Medulla oblongata (tissue), 1 donor: ENCODE measurements around the gene GABBR2.

Experiments used
- DNase-seq: peaks from one replicate; pipeline ENCODE4 v3.0.0-alpha.2; 2015; ENCODE audit errors: extremely low spot score

GABBR2 gene

DNA sequence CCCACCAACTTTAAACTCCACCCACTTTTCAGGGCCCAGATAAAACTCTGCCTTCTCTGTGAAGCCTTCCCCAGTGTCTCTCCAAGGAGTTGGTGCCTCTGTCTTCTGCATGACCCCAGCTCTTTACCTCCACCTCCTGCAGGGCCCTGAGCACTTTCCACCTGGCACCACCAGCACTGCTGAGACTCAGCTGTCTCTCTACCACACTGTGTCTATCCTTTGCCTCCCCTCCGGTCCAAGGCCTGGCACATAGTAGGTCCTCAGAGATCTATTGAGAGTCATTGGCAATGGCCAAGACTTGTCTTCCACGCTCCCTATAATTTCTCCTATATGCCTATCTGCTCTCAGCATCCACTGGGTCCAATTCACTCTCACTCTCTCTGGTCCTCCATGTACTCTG is 12.9 kb upstream of the GABBR2 start:
- DNase-seq: no peak

- no peak for DNase-seq
Measured at GRCh38 chr9:98720402-98720801, 11.7 kb upstream of the GABBR2 start.

GRCh38 chr9:98719055-98719454 is 10.3 kb upstream of the GABBR2 start:
- no peak for DNase-seq

DNA sequence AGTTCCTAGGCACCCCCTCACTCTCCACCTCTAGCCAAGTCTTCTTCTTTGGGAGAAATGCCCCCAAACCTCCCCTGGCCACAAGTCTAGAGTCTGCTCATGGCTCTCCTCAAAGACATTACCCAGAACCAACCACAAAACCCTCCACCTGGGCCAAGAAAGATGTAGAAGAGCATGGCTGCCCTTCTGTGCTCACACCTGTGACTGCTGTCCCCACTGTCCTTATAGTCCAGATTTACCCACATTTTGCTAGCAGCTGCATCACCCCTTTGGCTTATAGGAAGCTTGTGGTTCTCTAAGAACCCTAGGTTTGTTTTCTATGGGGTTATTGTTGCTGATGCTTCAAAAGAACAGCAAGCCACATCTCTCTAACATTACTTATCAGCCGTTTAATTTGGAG is 6.1 kb upstream of the GABBR2 start:
- no peak for DNase-seq

- no peak for DNase-seq
Measured at GRCh38 chr9:98712987-98713386, 4.3 kb upstream of the GABBR2 start.

GRCh38 chr9:98709968-98710965 is 1.5 kb upstream of the GABBR2 start:
- no peak for DNase-seq

DNA sequence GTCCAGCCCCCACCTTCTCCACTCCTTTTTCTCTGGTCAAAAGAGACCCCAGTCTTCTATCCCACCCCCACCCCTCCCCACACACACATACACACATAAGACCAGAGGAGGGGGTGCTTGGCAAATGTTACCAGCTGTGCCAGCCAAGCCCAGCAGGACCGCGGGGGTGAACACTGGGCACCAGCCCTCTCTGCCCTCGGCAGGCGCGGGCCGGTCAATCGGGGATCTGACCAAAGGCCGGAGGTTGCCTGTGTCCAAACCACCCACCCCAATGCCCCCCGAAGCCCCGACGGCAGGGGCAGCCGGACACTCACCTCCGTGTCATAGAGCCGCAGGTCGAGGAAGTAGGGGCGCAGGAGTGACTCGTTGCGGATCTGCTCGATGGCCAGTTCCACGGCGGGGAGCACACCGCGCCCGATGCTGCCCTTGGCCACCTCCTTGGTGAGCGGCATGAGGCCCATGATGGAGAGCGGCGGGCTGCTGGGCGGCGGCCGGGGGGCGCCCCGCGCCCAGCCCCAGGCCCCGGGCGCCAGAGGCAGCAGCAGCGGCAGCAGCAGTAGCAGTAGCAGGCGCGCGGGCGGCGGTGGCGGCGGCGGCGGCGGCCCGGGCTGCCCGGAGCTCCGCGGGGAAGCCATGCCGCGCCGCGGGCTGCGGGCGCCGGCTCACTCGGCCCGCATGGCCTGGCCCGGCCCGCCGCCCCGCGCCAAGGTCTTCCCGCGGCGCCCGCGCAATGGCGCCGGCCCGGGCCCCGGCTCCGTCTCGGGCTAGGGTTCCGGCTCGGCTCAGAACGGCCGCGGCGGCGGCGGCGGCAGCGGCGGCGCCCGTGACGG is 417 bp downstream of the GABBR2 start:
- no peak for DNase-seq

DNA sequence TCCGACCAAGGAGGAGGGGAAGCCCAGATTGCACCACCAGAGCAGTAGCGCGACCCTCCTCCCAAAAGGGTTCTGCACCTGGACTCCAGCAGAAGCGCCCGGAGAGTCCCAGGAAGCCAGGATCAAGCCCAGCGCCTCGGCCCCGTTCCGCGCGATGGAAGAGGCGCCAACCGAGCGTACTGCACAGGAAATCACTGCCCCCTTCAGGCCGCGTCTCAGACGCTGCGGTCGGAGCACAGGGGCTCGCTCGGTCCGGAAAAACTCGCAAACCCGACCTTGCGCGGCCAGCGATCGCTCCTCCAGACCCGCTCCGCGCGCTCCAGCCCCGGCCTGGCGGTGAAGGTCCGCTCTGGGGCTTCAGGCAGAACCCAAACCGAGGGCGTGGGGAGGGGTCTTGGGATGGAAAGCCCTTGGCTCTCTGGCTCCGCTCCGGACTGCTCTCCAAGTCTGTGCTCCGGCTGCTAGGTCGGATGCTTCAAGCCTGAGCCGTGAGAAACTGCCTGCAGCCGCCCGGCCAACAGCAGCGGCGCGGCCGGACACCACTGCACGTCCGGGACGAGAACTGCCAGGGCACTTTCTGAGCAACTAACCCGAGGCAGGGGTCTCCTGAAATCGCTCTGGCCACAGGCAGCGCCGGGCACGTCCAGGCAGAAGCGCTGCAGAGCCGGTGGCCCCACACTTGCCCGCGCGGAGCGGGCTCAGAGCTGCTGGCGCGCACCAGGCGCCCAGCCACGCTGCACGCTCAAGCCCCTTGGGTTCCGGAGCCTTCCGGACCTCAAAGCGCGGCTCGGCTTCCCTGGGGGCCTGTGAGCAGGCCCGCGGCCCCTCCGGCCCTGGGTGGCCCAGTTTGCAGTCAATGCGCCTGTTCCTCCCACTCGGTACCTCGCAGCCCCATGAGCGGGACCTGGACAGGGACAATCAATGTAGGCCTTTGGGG is 1.3 kb downstream of the GABBR2 start:
- peak; percentile 43 for DNase-seq

DNA sequence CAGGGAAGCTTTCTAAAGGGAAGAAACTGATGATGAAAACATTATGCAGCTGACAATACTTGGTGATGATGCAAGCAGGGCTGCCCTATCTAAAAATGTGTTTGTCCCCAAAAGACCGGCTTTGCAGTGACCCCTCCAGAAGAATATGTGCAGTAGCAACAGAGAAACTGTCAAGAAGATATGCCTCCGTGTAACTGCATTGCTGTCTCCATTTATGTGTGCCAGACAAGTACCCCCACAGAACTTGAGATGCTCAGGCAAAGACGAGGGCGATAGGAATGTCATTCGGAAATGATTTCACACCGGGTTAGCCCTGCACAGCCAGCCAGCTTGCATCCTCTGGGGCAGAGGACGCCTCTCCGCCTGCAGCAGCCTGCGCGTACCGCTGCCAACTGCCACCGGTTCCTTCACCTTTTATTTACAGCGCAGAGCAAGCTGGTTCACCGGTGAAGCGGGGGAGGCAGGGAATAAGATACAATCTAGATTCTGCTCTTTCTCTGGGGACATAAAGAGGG is 2.0 kb downstream of the GABBR2 start:
- DNase-seq: no peak

- DNase-seq: no peak
Measured at GRCh38 chr9:98702835-98703380, 5.8 kb downstream of the GABBR2 start.

GRCh38 chr9:98702340-98702739 is 6.4 kb downstream of the GABBR2 start:
- no peak for DNase-seq

- DNase-seq: no peak
Measured at GRCh38 chr9:98701576-98701975, 7.2 kb downstream of the GABBR2 start.

- no peak for DNase-seq
Measured at GRCh38 chr9:98700801-98701200, 7.9 kb downstream of the GABBR2 start.

GRCh38 chr9:98698856-98699255 is 9.9 kb downstream of the GABBR2 start:
- DNase-seq: no peak

DNA sequence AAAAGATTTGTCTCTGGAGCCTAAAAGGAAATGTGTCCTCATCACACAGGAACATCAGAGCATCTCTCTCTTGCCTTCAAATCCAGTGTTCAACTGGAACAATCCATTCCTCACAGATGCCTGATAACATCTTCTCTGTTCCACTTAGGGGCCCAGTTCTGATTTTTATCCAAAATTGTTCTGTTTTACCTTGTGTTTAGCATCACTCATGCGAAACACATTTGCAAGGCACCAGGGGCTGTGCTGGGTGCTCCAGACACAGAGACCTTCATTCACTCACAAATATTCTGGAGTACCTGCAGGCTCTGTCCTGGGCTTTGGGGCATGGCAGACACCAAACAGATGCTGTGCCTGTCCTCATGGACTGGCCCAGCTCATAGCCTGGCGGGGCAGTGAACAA is 13.8 kb downstream of the GABBR2 start:
- no peak for DNase-seq

DNA sequence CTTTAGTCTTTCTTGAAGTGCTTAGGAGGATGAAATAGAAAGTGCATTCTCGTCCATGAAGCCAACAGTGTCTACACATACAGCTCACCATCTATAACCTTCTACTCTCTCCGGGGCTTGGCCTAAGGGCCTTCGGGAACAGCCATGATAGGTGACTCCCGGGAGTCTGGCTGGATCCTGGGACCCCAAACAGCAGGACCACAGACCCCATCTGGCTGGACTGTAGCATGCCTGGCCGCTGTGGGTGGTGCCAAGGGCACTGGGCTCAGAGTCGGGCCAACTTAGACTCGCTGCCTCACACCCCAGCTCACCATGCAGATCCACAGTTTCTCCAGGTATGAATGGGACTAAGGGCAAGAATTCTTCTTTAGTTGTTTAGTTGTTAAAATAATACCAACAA is 16.3 kb downstream of the GABBR2 start:
- DNase-seq: no peak

DNA sequence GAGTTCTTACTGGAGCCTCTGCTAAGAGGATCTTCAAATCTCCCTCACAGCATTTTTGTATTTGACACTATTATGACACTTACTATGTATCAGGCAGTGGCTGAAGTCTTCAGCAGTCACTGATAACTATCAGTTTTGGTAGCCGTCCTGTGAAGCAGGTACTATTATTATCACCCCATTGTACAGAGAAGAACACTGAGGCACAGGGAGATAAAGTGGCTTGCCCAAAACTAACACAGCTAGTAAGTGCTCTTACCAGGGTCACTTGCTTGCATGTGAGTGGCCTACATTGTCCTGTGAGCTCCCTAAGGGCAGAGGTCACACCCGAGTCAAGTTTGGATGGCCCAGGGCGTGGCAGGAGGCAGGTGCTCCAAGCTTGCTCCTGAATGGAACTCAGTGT is 16.8 kb downstream of the GABBR2 start:
- no peak for DNase-seq

- DNase-seq: no peak
Measured at GRCh38 chr9:98690686-98691085, 18.0 kb downstream of the GABBR2 start.

- no peak for DNase-seq
Measured at GRCh38 chr9:98688710-98689495, 19.8 kb downstream of the GABBR2 start.

DNA sequence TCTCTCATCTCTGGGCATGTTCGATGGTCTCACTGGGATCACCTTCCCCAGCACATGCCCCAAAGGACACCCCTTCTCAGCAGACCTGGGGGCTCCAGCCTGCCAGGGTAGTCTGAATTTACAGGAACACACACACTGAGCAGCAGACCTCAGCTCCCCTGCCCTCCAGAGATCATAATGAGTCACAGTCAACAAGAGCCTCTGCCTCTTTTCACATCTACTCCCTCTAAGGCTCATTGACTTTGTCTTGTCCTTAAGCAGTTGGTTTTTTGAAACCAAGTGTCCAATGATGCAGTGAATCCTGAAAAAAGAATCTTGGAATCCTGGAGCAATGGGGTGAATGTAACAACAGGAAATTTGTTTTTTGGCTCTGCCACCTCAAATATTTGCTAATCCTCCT is 20.8 kb downstream of the GABBR2 start:
- no peak for DNase-seq
